22Rv1 (cell line): ENCODE measurements around the gene RPL3.

Experiments used
- H3K27ac ChIP-seq: fragments of 450-650 bp; 2 replicates; pipeline ENCODE4 v1.5.1; 2017
- CTCF ChIP-seq: fragments of 450-650 bp; IDR thresholded peaks from 2 replicates; pipeline ENCODE4 v1.5.1; 2017; ENCODE audit warnings: mild to moderate bottlenecking
- ZFX ChIP-seq: fragments of 450-650 bp; IDR thresholded peaks from 2 replicates; pipeline ENCODE4 v1.6.1; 2017; ENCODE audit warnings: antibody characterized with exemption, borderline replicate concordance

RPL3 gene

GRCh38 chr22:39287076-39287725 lies 32.2 kb downstream of the RPL3 start:
- no peak for TF ChIP-seq CTCF
- no peak for TF ChIP-seq ZFX
- H3K27ac ChIP-seq, result no peak overlapping the region

DNA sequence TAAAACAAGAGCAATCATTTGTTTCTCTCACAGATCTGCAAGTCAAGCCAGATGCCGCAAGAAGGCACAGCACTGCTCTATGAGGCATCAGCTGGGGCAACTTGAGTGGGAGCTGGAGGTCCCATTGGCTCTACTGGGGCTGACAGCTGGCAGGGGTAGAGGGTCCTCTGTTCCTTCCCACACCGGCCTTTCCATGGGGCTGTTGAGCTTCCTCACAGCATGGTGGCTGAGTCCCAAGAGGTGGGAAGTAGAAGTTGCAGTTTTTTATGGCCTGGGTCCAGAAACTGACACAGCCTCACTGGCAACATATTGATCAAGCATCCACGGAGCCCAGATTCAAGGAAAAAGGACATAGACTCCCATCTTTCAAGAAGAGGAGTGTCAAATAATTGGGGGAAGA lies 34.4 kb downstream of the RPL3 start:
- peak overlapping the region; percentile 42 for H3K27ac ChIP-seq
- no peak for TF ChIP-seq ZFX
- TF ChIP-seq CTCF, result no peak

DNA sequence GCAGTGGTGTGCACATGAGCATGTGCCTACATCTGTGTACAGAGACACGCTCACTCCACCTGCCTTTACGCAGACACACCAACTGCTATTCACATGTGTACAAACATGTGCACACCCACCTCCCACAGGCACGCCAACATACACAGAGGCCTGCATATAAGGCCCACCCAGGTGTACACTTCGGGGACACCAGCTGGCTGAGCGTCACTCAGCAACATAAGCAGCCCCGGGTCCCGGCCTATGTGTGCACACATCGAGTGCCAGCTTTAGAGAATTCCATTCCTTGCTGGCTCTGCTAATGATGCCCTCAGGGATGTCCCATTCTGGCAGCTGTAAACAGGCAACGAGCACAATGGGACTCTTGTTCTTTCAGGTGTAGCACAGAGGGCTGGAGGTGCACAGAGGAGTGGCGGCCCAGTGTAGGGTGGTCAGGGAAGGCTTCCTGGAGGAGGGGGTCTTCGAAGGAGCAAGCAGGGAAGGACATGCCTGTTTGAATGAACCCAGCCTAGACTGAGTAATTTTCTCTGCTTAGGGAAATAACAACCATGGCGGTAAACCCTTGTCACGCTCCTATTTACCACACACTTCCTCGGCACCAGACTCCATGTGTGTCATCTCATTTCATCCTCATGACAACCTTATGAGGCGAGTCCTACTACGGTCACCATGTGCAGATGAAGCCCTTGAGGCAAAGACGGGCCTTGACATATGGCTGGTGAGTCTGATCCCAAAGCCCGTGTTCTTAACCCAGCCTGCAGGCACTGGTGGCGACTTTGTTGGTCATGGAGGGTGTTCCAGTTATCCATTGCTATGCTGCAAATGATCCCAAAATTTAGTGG lies 35.1 kb downstream of the RPL3 start:
- H3K27ac ChIP-seq, result peak overlapping the region; percentile 42
- TF ChIP-seq ZFX (no peak), CTCF (no peak)

DNA sequence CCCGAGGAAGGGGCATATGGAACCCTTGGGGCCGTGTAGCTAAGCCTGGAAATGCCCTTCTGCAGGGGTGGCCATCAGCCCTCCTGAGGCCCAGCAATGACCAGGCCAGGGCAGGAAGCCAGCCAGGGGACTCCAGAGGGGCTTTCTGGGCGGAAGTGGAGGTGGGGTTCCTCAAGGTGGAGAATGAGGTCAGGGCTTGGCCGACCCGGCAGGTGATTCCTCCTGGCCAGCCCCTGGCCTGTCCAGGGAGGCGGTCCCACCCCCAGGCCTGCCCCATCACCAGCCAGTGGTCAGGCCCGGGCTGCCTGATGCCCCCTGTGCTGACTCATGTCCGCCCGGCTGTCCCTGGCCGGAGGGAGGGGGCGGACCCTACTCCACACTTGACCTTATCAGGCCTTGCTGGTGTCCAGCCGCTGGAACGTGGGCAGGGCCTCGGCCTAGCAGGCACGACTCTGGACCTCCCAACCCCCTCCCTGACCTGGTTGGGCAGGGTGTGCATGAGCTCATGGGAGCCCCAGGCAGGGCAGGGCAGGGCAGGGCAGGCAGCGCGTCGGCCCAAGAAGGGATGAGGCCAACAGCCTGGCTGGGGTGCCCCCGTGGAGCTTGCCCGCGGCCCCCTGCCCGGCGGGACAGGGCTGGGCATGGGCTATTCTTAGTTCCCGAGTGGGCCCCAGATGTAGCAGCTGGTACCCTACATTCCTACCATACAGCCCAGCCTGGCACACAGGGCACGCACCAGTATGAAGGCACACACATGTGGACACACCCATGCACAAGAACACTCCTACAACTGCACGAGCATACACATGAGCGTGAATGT lies 35.9 kb downstream of the RPL3 start:
- no peak for TF ChIP-seq ZFX
- no peak for TF ChIP-seq CTCF
- peak overlapping the region; percentile 42 for H3K27ac ChIP-seq

GRCh38 chr22:39282645-39283321 lies 36.6 kb downstream of the RPL3 start:
- TF ChIP-seq ZFX (no peak), CTCF (no peak)
- H3K27ac ChIP-seq, result no peak overlapping the region

- H3K27ac ChIP-seq, result no peak overlapping the region
- TF ChIP-seq CTCF (no peak), ZFX (no peak)
Measured at GRCh38 chr22:39281126-39281525, 38.3 kb downstream of the RPL3 start.
